GM21526 (cell line): ENCODE data around the gene MRPS9.

Experiments used
- ATAC-seq: cut with Tn5 transposase; IDR thresholded peaks from one replicate; pipeline ENCODE4 v1.9.1; 2021; ENCODE audit warnings: moderate library complexity; ENCODE audit not compliant: unreplicated experiment, low FRiP score

The MRPS9 gene

GRCh38 chr2:105116348-105116747 is 78.5 kb downstream of the MRPS9 start:
- no peak for ATAC-seq

- ATAC-seq: no peak
Measured at GRCh38 chr2:105117565-105117964, 79.7 kb downstream of the MRPS9 start.

DNA sequence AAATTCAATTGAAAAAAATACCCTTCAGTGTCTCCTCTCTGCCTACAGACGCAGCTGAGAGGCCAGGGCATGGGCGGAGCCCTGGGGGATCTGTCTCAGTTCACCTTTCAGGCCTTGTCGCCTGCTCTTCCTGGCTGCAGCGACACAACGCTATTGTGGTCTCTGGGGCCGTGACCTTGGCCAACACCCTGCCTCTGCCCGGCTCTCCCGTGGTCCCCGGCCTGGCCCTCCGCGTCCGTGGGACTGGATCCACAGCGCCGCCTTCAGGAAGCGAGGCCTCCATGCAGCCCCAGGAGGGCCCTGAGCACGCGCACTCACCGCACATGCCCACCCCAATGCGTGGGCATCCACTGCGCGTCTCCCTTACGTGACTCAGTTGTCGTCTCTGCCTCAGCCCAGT is 81.1 kb downstream of the MRPS9 start:
- ATAC-seq: no peak

- ATAC-seq: no peak
Measured at GRCh38 chr2:105121434-105121833, 83.6 kb downstream of the MRPS9 start.

DNA sequence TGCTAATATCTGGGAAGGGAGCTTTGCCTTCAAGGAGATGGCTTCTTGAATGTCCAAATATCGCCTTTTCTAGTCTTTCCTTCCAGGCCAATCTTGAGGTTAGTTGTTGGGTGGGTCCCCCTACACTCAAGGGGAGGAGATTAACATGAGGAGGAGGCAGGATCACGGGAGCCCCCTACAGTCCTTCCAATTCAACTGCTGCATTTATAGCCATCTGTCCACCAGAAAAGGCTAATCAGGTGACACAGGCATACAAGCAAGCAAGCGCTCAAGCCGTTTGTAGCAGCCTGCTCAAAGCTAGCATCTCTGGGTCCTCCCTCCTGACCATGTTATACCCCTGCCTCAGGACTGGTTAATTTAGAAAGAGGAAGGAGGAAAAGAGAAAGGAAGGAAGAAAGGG is 87.6 kb downstream of the MRPS9 start:
- ATAC-seq: no peak

DNA sequence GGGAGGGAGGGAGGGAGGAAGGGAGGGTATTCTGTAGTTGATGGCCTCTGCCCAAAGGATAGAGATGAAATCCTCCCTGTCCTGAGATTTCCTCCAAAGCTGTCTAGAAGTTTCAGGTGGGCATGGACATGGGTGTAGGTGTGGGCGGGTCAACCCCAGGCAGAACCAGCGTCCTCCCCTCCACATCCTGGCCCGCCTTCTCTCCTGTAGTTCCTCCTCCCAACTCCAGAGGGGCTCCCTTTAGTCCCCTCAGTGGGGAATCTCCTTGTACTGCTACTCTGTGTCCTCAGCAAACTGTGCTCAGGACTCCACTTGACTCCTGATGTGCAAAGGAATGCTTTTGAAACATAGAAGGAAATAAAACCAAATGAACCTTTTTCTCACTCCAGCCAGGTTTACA is 88.1 kb downstream of the MRPS9 start:
- ATAC-seq: no peak

DNA sequence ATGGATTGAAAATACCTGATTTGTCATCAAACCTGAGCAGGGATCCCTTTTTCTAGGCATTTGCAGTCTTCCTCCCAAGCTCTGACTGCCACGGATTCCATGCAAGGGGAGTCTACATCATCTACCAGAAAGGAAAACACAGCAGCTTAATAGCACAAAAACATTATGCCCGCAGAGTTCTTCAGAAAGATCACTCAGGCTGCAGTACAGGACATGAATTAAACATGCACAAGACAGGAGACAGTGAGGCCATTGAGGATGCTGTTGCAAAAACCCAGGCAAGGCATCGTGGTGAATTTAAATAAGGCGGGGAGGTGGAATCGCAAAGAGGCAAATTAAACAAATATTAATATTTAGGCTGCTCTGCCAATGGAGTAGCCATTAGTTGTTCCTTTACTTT is 88.5 kb downstream of the MRPS9 start:
- ATAC-seq: no peak

DNA sequence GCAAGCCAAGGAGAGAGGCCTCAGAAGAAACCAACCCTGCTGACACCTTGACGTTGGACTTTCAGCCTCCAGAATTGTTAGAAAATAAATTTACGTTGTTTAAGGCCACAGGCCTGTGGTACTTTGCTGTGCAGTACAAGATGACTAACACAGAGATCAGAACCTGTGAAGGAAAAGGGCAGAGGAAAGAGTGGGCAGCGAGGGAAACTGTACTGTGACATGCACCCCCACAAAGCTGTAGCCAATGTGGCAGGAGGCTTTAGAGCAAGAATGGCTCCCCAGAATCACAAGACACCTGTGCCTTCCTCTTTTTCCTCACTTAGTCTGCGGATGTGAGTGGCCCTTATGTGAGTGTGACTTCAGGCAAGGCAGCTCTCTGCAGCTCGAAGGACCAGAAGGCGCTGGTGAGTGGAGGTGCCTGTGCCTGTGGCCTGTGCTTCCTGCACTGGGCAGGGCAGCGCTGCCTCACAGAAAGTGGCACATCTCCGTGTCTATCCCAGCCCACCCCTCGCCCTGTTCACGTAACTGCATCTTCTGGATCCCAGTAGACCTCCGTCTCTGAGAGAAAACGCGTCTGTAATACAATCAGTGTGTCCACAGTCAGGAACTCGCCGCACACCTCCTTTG is 89.5 kb downstream of the MRPS9 start:
- no peak for ATAC-seq

GRCh38 chr2:105129722-105130232 is 91.9 kb downstream of the MRPS9 start:
- ATAC-seq: peak; percentile 96

DNA sequence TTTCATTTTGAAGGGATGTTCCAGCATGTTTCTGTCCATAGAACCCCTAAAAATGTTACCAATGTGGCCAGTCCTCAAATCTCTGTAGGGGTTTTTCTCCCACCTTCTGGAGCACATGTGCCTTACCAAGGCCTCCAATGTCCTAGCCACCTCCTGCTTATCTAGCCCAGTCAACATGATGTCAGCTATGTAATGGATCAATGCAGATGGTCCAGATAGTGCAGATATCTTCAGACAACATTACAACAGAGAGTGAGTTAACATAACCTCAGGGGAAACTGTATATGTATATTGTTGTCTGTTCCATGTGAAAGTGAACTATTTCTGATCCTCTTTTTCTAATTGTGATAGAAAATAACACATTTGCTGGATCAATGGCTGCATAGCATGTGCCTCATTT is 92.7 kb downstream of the MRPS9 start:
- no peak for ATAC-seq

DNA sequence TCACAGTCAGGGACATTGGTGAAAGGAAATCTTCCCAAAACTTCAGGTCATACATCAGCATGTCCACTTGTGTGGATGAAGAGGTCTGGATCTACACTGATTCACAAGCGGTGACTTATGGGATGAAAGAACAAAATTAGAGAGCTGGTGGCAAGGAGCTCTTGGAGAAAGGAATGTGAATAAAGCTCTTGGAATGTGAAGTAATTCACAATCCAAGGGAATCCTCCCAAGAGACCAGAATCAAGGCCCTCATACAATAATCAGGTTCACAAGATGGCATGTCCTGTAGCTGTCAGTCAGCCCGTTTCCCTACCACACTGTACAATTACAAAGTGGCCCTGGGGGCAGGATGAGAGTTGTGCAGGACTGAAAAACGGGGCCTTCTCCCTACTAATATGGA is 96.2 kb downstream of the MRPS9 start:
- no peak for ATAC-seq

- no peak for ATAC-seq
Measured at GRCh38 chr2:105135436-105135835, 97.6 kb downstream of the MRPS9 start.

DNA sequence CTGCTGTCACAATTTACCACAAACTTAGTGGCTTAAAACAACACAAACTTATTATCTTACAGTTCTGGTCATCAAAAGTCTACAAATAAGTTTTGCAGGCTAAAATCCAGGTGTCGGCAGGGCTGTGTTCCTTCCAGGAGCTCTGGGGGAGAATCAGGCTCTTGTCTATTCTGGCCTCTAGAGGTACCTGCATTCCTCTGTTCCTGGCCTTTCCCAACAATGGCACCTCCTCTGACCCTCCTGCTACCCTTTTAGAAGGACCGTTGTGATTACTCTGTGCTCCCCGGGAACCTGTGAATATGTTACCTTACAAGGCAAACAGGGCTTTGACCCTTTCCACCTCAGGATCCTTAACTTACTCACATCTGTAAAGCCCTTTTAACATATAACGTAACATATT is 98.5 kb downstream of the MRPS9 start:
- no peak for ATAC-seq

DNA sequence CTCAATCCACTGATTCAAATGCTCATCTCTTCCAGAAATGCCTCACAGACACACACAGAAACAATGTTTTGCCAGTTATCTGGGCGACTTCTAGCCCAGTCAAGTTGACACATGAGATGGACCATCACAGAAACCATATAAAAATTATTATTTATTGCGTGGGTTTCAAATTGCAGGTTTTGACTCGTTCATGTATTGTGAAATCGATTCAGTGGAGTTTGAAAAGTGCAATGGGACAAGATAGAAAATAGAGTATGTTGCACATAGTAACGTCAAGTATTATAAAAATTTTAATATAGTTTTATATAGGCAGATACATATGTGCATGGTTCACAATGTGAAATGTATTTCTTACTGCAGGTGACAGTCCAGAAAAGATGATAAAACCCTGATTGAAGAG is 100.8 kb downstream of the MRPS9 start:
- ATAC-seq: no peak

- ATAC-seq: no peak
Measured at GRCh38 chr2:105139556-105140239, 101.8 kb downstream of the MRPS9 start.

GRCh38 chr2:105140240-105140568 is 102.3 kb downstream of the MRPS9 start:
- ATAC-seq: no peak

GRCh38 chr2:105141099-105141614 is 103.3 kb downstream of the MRPS9 start:
- ATAC-seq: no peak

- ATAC-seq: no peak
Measured at GRCh38 chr2:105142239-105142638, 104.4 kb downstream of the MRPS9 start.

DNA sequence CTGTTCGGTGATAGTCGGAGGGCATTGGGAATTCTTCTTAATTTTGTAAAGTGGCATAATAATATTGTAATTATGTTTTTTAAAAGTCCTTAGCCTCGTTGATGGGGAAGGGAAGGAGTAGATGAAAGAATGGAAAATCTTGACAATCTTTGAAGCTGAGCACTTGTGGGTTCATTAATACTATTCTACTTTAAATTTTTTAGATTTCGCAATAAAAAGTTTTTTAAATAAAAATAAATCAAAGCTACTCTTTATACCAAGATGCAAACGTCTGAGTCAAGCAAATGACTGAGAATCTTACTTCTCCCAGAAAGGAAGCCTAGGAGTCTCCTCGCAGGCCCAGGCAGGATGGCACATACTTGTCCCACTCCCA is 105.2 kb downstream of the MRPS9 start:
- no peak for ATAC-seq

GRCh38 chr2:105143467-105144151 is 105.7 kb downstream of the MRPS9 start:
- no peak for ATAC-seq

DNA sequence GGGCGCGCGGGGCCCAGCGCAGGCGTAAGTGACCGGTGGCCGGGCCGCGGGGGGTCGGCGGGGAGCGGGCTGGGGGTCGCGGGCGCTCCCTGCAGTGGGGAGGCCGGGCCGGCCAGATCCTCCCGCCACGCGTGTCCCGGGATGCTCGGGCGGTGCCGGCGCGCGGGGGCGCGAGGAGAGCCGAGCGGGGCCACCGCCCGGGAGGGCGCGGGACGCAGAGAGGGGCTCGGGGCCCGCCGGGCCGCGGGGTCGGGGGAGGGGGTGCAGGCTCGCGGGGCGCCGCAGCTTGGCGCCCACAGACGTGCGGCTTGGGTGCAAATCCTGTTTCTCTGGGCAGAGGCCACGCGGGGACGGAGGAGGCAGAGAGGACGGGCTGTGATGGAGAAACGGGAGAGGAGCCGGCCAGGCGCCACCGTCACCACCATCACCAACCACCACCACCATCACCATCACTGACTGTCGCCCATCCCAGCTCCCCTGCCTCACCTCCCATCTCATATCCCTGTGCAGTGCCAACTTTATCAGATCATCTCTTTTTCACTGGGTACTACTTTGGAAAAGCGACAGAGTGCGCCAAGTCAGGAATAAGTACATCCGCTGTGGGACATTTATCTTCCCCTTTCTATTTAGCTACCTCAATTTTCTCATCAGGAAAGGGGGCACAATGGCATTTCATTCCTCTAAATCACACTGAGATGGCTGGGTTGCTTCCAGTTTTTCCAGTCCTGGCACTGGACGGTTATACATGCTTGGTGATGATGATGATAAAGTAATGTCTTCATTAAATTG is 106.5 kb downstream of the MRPS9 start:
- no peak for ATAC-seq
